Vagina (tissue), 2 donors: ENCODE measurements around the gene ZNF782.

Experiments used
- CTCF ChIP-seq, 3 experiments: fragments of 450-650 bp in 2 of 3; fragments of 200-600 bp in 1 of 3; sonication (generic) in 1 of 3; IDR thresholded peaks; one replicate each; pipeline ENCODE4 v1.5.1; 2017 to 2019; ENCODE audit warnings: antibody characterized with exemption in 3 of 3, mild to moderate bottlenecking in 2 of 3, moderate library complexity in 2 of 3
- POLR2A ChIP-seq, 2 donors: fragments of 450-650 bp; IDR thresholded peaks; one replicate each; pipeline ENCODE4 v1.6.1; 2017; ENCODE audit warnings: antibody characterized with exemption in 2 of 2, mild to moderate bottlenecking in 2 of 2, moderate library complexity in 2 of 2

GRCh38 chr9:96874947-96875460, 20.7 kb upstream of the ZNF782 start:
- TF ChIP-seq CTCF (IDR thresholded peaks at IDR 0.05): no peak
- no peak for TF ChIP-seq POLR2A (IDR thresholded peaks at IDR 0.05)
